Duodenal mucosa (tissue), 2 donors: ENCODE measurements around the gene TRPV6.

Source experiments
- H3K27ac ChIP-seq: one replicate; pipeline ENCODE4 v1.7.0; 2013; ENCODE audit warnings: low read depth, low read length
- H3K27me3 ChIP-seq, 2 donors: one replicate each; pipeline ENCODE4 v1.7.0; 2013; ENCODE audit warnings: low read length in 2 of 2, control low read depth in 1 of 2; ENCODE audit not compliant: insufficient read depth in 2 of 2, control insufficient read depth in 1 of 2
- H3K36me3 ChIP-seq, 2 donors: one replicate each; pipeline ENCODE4 v1.7.0; 2013; ENCODE audit warnings: low read length in 2 of 2, control low read depth in 1 of 2; ENCODE audit not compliant: insufficient read depth in 2 of 2, control insufficient read depth in 1 of 2
- H3K4me1 ChIP-seq, 2 donors: one replicate each; pipeline ENCODE4 v1.7.0; 2013; ENCODE audit warnings: low read length in 2 of 2, control low read depth in 1 of 2; ENCODE audit not compliant: insufficient read depth in 2 of 2, control insufficient read depth in 1 of 2
- H3K4me3 ChIP-seq, 2 donors: one replicate each; pipeline ENCODE4 v1.7.0; 2013; ENCODE audit warnings: low read length in 2 of 2, low read depth in 1 of 2
- H3K9ac ChIP-seq, 2 donors: one replicate each; pipeline ENCODE4 v1.7.0; 2013; ENCODE audit warnings: low read length in 2 of 2, low read depth in 1 of 2
- H3K9me3 ChIP-seq, 2 donors: one replicate each; pipeline ENCODE4 v1.7.0; 2013; ENCODE audit warnings: low read length in 2 of 2, control low read depth in 1 of 2; ENCODE audit not compliant: control insufficient read depth in 1 of 2

Gene TRPV6

GRCh38 chr7:142836426-142836825 is 49.1 kb downstream of the TRPV6 start:
- no peak overlapping the region for H3K27ac ChIP-seq
- no peaks in the 10 kb centered on the region for H3K4me1 ChIP-seq
- H3K4me3 ChIP-seq = no peak overlapping the region
- no peaks in the 10 kb centered on the region for H3K9me3 ChIP-seq
- H3K9ac ChIP-seq = no peak overlapping the region
- H3K36me3 ChIP-seq = no peaks in the 10 kb centered on the region
- no peaks in the 10 kb centered on the region for H3K27me3 ChIP-seq

DNA sequence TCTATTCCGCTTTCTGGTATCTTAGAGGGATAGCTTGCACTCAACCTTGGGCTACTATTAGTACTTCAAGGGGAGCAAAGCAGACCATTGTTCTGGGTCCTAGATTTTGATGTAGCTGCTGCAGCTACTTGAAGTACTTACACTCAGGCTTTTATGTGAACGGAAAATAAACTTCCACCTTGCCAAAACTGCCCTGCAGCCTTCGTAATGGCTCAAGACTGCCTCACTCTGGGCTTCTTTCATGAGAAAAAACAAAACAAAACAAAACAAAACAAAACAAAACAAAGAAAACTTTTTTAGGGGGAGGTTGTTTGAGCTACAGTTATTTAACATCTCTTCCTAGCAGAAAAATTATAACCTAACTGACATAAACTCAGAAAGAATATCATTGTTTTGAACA is 50.1 kb downstream of the TRPV6 start:
- Histone ChIP-seq H3K27ac (no peak overlapping the region), H3K27me3 (no peaks in the 10 kb centered on the region), H3K4me3 (no peak overlapping the region), H3K9me3 (no peaks in the 10 kb centered on the region), H3K4me1 (no peaks in the 10 kb centered on the region), H3K9ac (no peak overlapping the region), H3K36me3 (no peaks in the 10 kb centered on the region)

GRCh38 chr7:142833174-142834048 is 52.1 kb downstream of the TRPV6 start:
- H3K36me3 ChIP-seq = no peaks in the 10 kb centered on the region
- H3K4me3 ChIP-seq = no peak overlapping the region
- peaks cover 0 to 2% of the 10 kb centered on the region in 2 donors for H3K27me3 ChIP-seq
- no peak overlapping the region for H3K9ac ChIP-seq
- no peak overlapping the region for H3K27ac ChIP-seq
- no peaks in the 10 kb centered on the region for H3K9me3 ChIP-seq
- H3K4me1 ChIP-seq = no peaks in the 10 kb centered on the region

DNA sequence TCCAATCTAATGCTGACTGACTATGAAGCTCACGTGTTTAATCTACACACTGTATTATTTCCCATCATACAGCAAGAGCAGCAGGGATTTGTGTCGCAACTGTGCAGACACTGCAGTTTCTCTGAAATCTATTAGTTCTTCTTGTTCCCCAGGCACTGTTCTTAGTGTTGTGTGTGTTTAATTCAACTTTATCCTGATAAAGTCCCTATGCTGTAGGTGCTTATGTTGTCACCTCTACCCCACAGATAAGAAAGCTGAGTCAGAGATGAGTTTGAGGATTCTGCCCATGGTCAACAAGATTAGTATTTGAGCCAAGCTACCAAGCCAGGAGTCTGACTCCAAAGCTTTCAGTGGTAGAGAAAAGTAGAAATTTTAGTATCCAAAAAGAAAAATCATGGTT is 53.1 kb downstream of the TRPV6 start:
- Histone ChIP-seq H3K36me3 (no peaks in the 10 kb centered on the region), H3K4me1 (no peaks in the 10 kb centered on the region), H3K9ac (no peak overlapping the region), H3K4me3 (no peak overlapping the region), H3K27ac (no peak overlapping the region), H3K9me3 (no peaks in the 10 kb centered on the region), H3K27me3 (peaks cover 0 to 2% of the 10 kb centered on the region in 2 donors)

GRCh38 chr7:142827951-142828500 is 57.5 kb downstream of the TRPV6 start:
- Histone ChIP-seq H3K36me3 (no peaks in the 10 kb centered on the region), H3K9me3 (no peaks in the 10 kb centered on the region), H3K9ac (no peak overlapping the region), H3K4me1 (no peaks in the 10 kb centered on the region), H3K4me3 (no peak overlapping the region), H3K27me3 (peaks cover 0 to 2% of the 10 kb centered on the region in 2 donors), H3K27ac (no peak overlapping the region)

DNA sequence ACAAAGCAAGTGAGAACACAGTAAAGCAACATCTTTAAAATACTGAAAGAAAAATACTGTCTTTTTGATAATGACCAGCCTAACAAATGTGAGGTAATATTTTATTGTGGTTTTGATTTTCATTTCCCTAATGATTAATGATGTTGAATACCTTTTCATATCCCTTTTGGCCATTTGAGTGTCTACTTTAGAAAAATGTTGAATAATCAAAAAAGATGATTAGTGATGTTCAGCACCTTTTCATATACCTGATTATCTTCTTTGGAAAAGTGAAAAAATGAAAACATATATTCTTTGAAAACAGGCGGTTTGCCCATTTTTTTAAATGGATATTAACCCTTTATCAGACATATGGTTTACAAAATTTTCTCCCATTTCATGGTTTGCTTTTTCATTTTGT is 62.8 kb downstream of the TRPV6 start:
- H3K9ac ChIP-seq = no peak overlapping the region
- H3K36me3 ChIP-seq = no peaks in the 10 kb centered on the region
- no peak overlapping the region for H3K27ac ChIP-seq
- no peak overlapping the region for H3K4me3 ChIP-seq
- no peaks in the 10 kb centered on the region for H3K4me1 ChIP-seq
- no peaks in the 10 kb centered on the region for H3K9me3 ChIP-seq
- H3K27me3 ChIP-seq = peaks cover 0 to 9% of the 10 kb centered on the region in 2 donors
